ENCODE results near the gene CCSER1.

DNA sequence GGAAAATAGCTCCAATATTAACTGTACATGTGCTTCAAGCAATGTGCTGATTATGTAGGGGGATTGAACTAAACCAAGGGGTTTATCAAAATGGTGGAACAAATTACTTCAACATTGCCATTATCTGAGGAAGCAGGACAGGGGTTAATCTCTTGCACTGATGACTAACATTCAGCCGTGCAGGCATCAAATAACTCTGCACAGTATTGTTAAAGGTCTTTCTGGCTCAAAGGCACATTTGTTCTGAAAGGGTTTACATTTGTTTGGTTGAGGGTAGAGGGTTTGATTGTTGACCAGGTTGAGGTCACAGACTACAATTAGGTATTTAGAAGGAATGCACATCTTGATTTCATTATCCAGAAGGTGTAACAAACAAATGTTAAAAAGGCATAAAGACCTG, 32.2 kb upstream of the CCSER1 start:
- TF ChIP-seq, protein P1, sequence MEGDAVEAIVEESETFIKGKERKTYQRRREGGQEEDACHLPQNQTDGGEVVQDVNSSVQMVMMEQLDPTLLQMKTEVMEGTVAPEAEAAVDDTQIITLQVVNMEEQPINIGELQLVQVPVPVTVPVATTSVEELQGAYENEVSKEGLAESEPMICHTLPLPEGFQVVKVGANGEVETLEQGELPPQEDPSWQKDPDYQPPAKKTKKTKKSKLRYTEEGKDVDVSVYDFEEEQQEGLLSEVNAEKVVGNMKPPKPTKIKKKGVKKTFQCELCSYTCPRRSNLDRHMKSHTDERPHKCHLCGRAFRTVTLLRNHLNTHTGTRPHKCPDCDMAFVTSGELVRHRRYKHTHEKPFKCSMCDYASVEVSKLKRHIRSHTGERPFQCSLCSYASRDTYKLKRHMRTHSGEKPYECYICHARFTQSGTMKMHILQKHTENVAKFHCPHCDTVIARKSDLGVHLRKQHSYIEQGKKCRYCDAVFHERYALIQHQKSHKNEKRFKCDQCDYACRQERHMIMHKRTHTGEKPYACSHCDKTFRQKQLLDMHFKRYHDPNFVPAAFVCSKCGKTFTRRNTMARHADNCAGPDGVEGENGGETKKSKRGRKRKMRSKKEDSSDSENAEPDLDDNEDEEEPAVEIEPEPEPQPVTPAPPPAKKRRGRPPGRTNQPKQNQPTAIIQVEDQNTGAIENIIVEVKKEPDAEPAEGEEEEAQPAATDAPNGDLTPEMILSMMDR (IDR thresholded peaks at IDR 0.05): no peak
- no peak for TF ChIP-seq EZH2 (IDR thresholded peaks at IDR 0.05; ENCODE audit: borderline replicate concordance, insufficient read depth, low read depth, low read length, poor library complexity, severe bottlenecking)

Data from B cell (primary cell).